Cardiac muscle cell (in vitro differentiated cells and primary cell): ENCODE results near the gene IDH3A. TPM values are rescaled to one million over a fixed set of nuclear protein-coding genes. Genes with fewer than 3 reads are reported as not detected.

Experiments
- DNase-seq, 2 donors: peaks; one replicate each; pipeline versions ENCODE4 v3.0.0 to v3.0.0-alpha.2; 2010 to 2017; ENCODE audit warnings: low read depth in 1 of 2, low spot score in 1 of 2
- H3K27ac ChIP-seq: fragments of 200-600 bp; sonication (generic); 2 replicates; pipeline ENCODE4 v1.5.1; 2016
- H3K27me3 ChIP-seq: fragments of 200-600 bp; sonication (generic); 2 replicates; pipeline ENCODE4 v1.6.0; 2016; ENCODE audit warnings: control low read depth
- H3K36me3 ChIP-seq: fragments of 200-600 bp; sonication (generic); 2 replicates; pipeline ENCODE4 v1.5.1; 2016; ENCODE audit warnings: control low read depth
- H3K4me1 ChIP-seq: fragments of 200-600 bp; sonication (generic); 2 replicates; pipeline ENCODE4 v1.8.1; 2017; ENCODE audit warnings: low read depth, mild to moderate bottlenecking, mixed run types
- H3K4me3 ChIP-seq: fragments of 200-600 bp; sonication (generic); 2 replicates; pipeline ENCODE4 v1.5.1; 2016; ENCODE audit warnings: mild to moderate bottlenecking
- H3K9me3 ChIP-seq: fragments of 200-600 bp; sonication (generic); 2 replicates; pipeline ENCODE4 v1.5.1; 2017; ENCODE audit warnings: low read depth, mild to moderate bottlenecking, control low read depth
- CTCF ChIP-seq: IDR thresholded peaks from 2 replicates; pipeline ENCODE4 v1.5.1; 2012; ENCODE audit warnings: low read depth, mild to moderate bottlenecking, low read length
- polyA plus RNA-seq: library from polyadenylated mRNA; unstranded; fragments of >200 nt; fragmentation: Nextera tagmentation; extraction: Ambion mirVana; gene quantifications from 2 replicates; pipeline ENCODE4 v1.2.1, GENCODE V29; 2016
- total RNA-seq: library from RNA; depleted of rRNA; stranded (reverse); fragments of >200 nt; gene quantifications from 2 replicates; pipeline ENCODE4 v1.2.3, GENCODE V29; 2016

The IDH3A gene
- total and polyA plus RNA-seq, 2 experiments from 2014 or later, result 63.1 to 113 TPM

- Histone ChIP-seq H3K4me3 (no peak overlapping the region), H3K9me3 (no peaks in the 10 kb centered on the region), H3K27me3 (no peaks in the 10 kb centered on the region), H3K36me3 (no peaks in the 10 kb centered on the region), H3K27ac (no peak overlapping the region), H3K4me1 (no peaks in the 10 kb centered on the region)
- DNase-seq, result no peak
- TF ChIP-seq CTCF, result no peak
Measured at GRCh38 chr15:78103406-78104118, 45.6 kb upstream of the IDH3A start.

GRCh38 chr15:78104119-78104479 is 45.1 kb upstream of the IDH3A start:
- TF ChIP-seq CTCF, result no peak
- H3K4me3 ChIP-seq, result no peak overlapping the region
- no peaks in the 10 kb centered on the region for H3K27me3 ChIP-seq
- H3K36me3 ChIP-seq, result no peaks in the 10 kb centered on the region
- no peaks in the 10 kb centered on the region for H3K9me3 ChIP-seq
- no peaks in the 10 kb centered on the region for H3K4me1 ChIP-seq
- H3K27ac ChIP-seq, result no peak overlapping the region
- DNase-seq, result no peak

GRCh38 chr15:78104566-78105475 is 44.3 kb upstream of the IDH3A start:
- H3K27me3 ChIP-seq, result no peaks in the 10 kb centered on the region
- TF ChIP-seq CTCF, result no peak
- no peak overlapping the region for H3K4me3 ChIP-seq
- no peak overlapping the region for H3K27ac ChIP-seq
- H3K36me3 ChIP-seq, result no peaks in the 10 kb centered on the region
- no peaks in the 10 kb centered on the region for H3K9me3 ChIP-seq
- no peak for DNase-seq
- no peaks in the 10 kb centered on the region for H3K4me1 ChIP-seq

GRCh38 chr15:78105476-78106241 is 43.5 kb upstream of the IDH3A start:
- DNase-seq, result peak in 1 of 2 donors; percentile 36
- Histone ChIP-seq H3K27me3 (no peaks in the 10 kb centered on the region), H3K9me3 (no peaks in the 10 kb centered on the region), H3K36me3 (no peaks in the 10 kb centered on the region), H3K27ac (no peak overlapping the region), H3K4me1 (no peaks in the 10 kb centered on the region), H3K4me3 (no peak overlapping the region)
- TF ChIP-seq CTCF, result no peak

- no peaks in the 10 kb centered on the region for H3K4me1 ChIP-seq
- no peak overlapping the region for H3K4me3 ChIP-seq
- H3K9me3 ChIP-seq, result no peaks in the 10 kb centered on the region
- no peaks in the 10 kb centered on the region for H3K27me3 ChIP-seq
- no peaks in the 10 kb centered on the region for H3K36me3 ChIP-seq
- no peak for TF ChIP-seq CTCF
- no peak for DNase-seq
- no peak overlapping the region for H3K27ac ChIP-seq
Measured at GRCh38 chr15:78107471-78107870, 41.7 kb upstream of the IDH3A start.
